GM12875 (cell line): Measurements from ENCODE around the gene LYPD5.

Source experiments
- H3K4me3 ChIP-seq: one replicate; pipeline ENCODE4 v1.5.1; 2011; ENCODE audit warnings: low read depth, low read length, control low read depth
- TF ChIP-seq, protein P1 (sequence below): IDR thresholded peaks from 2 replicates; pipeline ENCODE4 v1.5.1; 2011; ENCODE audit warnings: low read depth, mild to moderate bottlenecking, control low read depth, inconsistent platforms, low read length, moderate library complexity, borderline replicate concordance; ENCODE audit not compliant: insufficient read depth

LYPD5 gene

DNA sequence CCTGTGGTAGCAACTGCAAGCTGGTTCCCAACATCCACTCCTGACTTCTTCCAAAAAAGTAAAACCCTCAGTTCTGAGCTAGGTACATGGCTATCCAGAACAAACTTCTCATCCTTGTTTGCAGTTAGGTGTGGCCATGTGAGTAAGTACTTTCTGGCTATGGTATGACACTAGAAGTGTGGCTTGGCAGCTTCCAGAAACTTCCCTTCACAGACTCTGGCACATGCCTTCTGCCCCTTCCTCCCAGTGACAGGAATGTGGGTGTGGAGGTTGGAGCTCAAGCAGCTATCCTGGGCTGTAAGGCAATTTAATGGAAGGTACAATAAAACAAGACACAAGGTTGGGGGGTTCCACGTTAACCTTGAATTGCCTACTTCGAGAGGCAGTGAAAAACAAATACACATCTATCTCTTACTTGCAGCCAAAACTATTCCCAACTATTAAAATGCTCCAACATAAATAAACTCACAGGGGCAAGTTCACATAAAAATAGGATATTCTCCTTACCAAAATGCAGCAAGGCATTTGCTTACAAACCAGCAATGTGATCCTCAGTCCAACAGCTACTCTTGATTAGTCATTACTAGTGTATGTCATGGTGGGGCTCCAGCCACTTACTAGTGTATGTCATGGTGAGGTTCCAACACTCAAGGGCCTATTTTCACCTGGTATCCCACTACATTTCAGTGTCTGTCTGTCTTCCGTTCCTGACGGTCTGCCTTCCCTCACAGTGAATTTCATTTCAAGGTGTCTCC is 50.6 kb downstream of the LYPD5 start:
- TF ChIP-seq, protein P1, sequence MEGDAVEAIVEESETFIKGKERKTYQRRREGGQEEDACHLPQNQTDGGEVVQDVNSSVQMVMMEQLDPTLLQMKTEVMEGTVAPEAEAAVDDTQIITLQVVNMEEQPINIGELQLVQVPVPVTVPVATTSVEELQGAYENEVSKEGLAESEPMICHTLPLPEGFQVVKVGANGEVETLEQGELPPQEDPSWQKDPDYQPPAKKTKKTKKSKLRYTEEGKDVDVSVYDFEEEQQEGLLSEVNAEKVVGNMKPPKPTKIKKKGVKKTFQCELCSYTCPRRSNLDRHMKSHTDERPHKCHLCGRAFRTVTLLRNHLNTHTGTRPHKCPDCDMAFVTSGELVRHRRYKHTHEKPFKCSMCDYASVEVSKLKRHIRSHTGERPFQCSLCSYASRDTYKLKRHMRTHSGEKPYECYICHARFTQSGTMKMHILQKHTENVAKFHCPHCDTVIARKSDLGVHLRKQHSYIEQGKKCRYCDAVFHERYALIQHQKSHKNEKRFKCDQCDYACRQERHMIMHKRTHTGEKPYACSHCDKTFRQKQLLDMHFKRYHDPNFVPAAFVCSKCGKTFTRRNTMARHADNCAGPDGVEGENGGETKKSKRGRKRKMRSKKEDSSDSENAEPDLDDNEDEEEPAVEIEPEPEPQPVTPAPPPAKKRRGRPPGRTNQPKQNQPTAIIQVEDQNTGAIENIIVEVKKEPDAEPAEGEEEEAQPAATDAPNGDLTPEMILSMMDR = no peak
- no peak overlapping the region for H3K4me3 ChIP-seq

DNA sequence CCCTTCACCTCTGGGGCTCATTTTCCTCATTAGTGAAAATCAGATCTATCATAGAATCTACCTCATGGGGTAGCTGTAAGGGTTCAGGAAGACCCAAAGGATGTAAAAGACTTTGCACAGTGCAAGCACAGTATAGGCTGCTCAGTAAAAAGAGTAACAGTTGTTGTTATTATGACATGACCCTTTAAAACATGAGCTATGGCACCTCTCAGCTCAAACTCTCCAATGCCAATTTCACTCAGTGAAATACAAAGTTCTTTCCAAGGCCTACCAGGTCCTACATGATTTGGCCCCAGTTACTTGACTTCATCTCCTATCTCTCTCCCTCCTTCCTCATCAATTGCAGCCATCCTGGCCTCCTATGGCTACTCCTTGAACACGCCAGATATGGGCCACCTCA is 52.3 kb downstream of the LYPD5 start:
- no peak overlapping the region for H3K4me3 ChIP-seq
- TF ChIP-seq, protein P1 = no peak

DNA sequence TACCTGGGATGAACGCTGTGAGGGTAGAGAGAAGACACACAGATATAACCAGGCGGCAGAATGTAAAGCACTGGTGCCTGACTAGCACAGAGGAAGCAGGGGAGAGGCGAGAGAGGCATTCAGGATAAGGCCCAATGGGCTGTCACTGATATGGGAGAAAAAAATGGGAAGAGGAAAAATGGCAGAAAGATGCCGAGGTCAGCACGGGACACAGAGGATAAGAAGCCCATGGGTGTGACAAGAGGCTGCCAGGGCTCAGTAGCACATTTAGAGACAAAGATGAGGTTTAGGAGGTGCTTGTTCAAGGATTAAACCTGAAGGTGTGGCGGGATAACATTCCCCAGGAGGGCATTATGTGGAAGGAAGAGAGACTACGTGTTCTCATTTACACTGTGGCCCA is 53.1 kb downstream of the LYPD5 start:
- H3K4me3 ChIP-seq = no peak overlapping the region
- TF ChIP-seq, protein P1 = no peak

DNA sequence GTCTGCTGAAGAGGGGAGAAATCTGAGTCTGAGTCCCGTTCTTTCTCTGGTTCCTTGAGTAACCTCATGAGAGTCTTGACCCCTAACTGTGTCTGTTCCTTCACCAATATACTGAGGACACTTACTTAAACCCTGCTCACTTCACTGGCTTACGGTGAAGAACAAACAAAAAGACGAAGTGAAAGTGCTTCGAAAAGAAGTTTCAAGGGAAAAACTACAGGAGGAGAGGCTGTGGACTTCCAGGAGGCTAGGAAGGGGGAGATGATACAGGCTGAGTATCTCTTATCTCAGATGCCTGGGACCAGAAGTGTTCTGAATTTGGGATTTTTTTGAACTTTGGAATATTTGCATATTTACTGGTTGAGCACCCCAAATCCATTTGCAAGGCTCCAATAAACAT is 53.6 kb downstream of the LYPD5 start:
- H3K4me3 ChIP-seq = no peak overlapping the region
- TF ChIP-seq, protein P1 = no peak

DNA sequence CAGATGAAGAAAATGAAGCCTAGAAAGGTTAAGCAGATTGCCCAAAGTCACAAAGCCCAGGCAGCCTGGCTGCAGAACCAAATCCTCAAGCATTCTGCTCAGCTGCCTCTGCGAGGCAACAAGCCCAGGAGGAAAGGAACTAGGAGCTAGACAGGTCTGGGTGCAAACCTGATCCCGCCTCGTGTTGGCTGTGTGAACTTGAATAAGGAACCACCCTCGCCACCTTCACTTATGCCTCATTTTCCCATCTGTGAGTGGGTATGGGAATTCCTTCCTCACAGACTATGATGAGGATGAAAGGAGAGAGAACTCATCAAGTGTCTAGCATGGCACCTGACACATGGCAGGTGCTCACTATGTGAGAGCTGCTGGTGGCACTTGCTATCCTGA is 54.0 kb downstream of the LYPD5 start:
- TF ChIP-seq, protein P1 = no peak
- H3K4me3 ChIP-seq = no peak overlapping the region

DNA sequence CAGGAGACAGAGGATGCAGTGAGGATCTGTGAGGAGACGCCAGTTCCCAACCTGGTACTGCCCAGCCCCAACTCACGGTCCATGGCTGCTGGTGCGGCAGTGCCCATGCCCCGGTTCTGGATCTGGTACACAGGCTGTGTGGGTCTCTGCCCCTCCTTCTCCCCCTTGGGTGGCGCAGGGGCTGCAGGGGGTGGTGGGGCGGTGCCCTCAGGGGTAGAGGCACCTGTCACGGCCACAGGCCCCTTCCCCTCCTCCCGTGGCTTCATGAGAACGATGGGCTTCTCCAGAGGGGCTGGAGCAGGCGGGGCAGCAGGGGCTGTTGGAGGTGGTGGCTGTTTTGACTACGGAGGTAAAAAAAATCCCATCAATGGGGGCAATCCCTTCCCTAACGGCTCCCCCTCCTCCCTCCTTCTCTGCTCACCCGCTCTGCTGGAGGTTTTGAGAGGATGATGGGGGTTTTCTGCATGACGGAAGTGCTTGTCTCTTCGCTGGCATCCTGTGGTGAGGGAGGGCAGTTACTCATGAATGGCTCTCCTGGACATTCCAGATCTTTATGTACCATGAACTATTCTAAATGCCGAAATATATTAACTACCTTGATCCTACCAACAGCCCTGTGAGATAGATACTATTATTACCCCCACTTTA is 54.6 kb downstream of the LYPD5 start:
- TF ChIP-seq, protein P1 = no peak
- no peak overlapping the region for H3K4me3 ChIP-seq
